ENCODE data around the gene UACA. TPM values are rescaled to one million over a fixed set of nuclear protein-coding genes. Genes with fewer than 3 reads are reported as not detected.

The UACA gene
- total RNA-seq, 4 donors from 2014 or later, result 63.9 to 119 (median 92.4) TPM

GRCh38 chr15:70770863-70771262 is 7.5 kb upstream of the UACA start:
- no peaks in the 10 kb centered on the region for H3K36me3 ChIP-seq
- H3K4me3 ChIP-seq (replicated peaks in 1 of 3), result no peak overlapping the region
- TF ChIP-seq POLR2A (IDR thresholded peaks at IDR 0.05) (no peak), CTCF (IDR thresholded peaks at IDR 0.05) (no peak)
- DNase-seq, result no peak
- no peaks in the 10 kb centered on the region for H3K27me3 ChIP-seq
- peaks cover 27 to 45% of the 10 kb centered on the region in 2 donors for H3K4me1 ChIP-seq
- H3K9me3 ChIP-seq, result no peaks in the 10 kb centered on the region
- peak overlapping the region; percentile 7 to 34 (median 12) for H3K27ac ChIP-seq
- WGBS, 2 donors, result 57 to 60% methylated on average over 3 of the region's 3 CpGs
- intact Hi-C loops (cut with DNase I), result no loop called here

GRCh38 chr15:70768257-70768883 is 5.0 kb upstream of the UACA start:
- peak overlapping the region; percentile 34 to 83 (median 60) for H3K27ac ChIP-seq
- TF ChIP-seq CTCF (IDR thresholded peaks at IDR 0.05) (no peak), POLR2A (IDR thresholded peaks at IDR 0.05) (no peak)
- no peaks in the 10 kb centered on the region for H3K27me3 ChIP-seq
- no peak for DNase-seq
- intact Hi-C loops (cut with DNase I), result no loop called here
- H3K9me3 ChIP-seq, result no peaks in the 10 kb centered on the region
- WGBS, 2 donors, result 21 to 32% methylated on average over 3 of the region's 3 CpGs
- H3K4me1 ChIP-seq, result peaks cover 34 to 58% of the 10 kb centered on the region in 2 donors
- no peak overlapping the region for H3K4me3 ChIP-seq (replicated peaks in 1 of 3)
- no peaks in the 10 kb centered on the region for H3K36me3 ChIP-seq

- H3K36me3 ChIP-seq, result no peaks in the 10 kb centered on the region
- 47 to 51% methylated on average over 3 of the region's 3 CpGs for WGBS, 2 donors
- no peaks in the 10 kb centered on the region for H3K9me3 ChIP-seq
- H3K27ac ChIP-seq, result peak overlapping the region; percentile 34 to 83 (median 60)
- no peaks in the 10 kb centered on the region for H3K27me3 ChIP-seq
- peaks cover 34 to 58% of the 10 kb centered on the region in 2 donors for H3K4me1 ChIP-seq
- peak in 1 of 2 donors; percentile 29 for DNase-seq
- intact Hi-C loops (cut with DNase I), result no loop called here
- TF ChIP-seq POLR2A (IDR thresholded peaks at IDR 0.05) (no peak), CTCF (IDR thresholded peaks at IDR 0.05) (no peak)
- no peak overlapping the region for H3K4me3 ChIP-seq (replicated peaks in 1 of 3)
Observed at GRCh38 chr15:70767667-70768066, 4.3 kb upstream of the UACA start.

GRCh38 chr15:70766597-70766996 is 3.2 kb upstream of the UACA start:
- Histone ChIP-seq H3K4me3 (replicated peaks in 1 of 3) (no peak overlapping the region), H3K36me3 (no peaks in the 10 kb centered on the region), H3K9me3 (no peaks in the 10 kb centered on the region), H3K27ac (peak overlapping the region in 1 of 3 donors; percentile 25), H3K4me1 (peaks cover 34 to 54% of the 10 kb centered on the region in 2 donors), H3K27me3 (no peaks in the 10 kb centered on the region)
- no peak for DNase-seq
- 91 to 92% methylated on average over 6 of the region's 6 CpGs for WGBS, 2 donors
- intact Hi-C loops (cut with DNase I), result no loop called here
- TF ChIP-seq CTCF (IDR thresholded peaks at IDR 0.05) (no peak), POLR2A (IDR thresholded peaks at IDR 0.05) (no peak)

GRCh38 chr15:70765504-70766281 is 2.3 kb upstream of the UACA start:
- Histone ChIP-seq H3K4me3 (replicated peaks in 1 of 3) (no peak overlapping the region), H3K9me3 (no peaks in the 10 kb centered on the region), H3K36me3 (no peaks in the 10 kb centered on the region), H3K27me3 (no peaks in the 10 kb centered on the region), H3K4me1 (peaks cover 34 to 53% of the 10 kb centered on the region in 2 donors), H3K27ac (peak overlapping the region in 2 of 3 donors; percentile 25 to 47)
- TF ChIP-seq CTCF (IDR thresholded peaks at IDR 0.05), result no peak
- no peak for TF ChIP-seq POLR2A (IDR thresholded peaks at IDR 0.05)
- no peak for DNase-seq
- intact Hi-C loops (cut with DNase I), result no loop called here

Data from thyroid gland (tissue), 4 donors.